GM12864 (cell line): ENCODE measurements around the gene MAGI1.
"Not testable (repeated sequence)": the region's sequence is repeated elsewhere in the genome, so short reads cannot be mapped to it uniquely, and the experiment has no call there.

Source experiments
- DNase-seq: peaks from one replicate; pipeline ENCODE4 v3.0.0-alpha.2; 2011; ENCODE audit warnings: low read depth
- H3K4me3 ChIP-seq: 2 replicates; pipeline ENCODE4 v1.5.1; 2011; ENCODE audit warnings: mild to moderate bottlenecking, low read depth, low read length, control low read depth
- CTCF ChIP-seq: IDR thresholded peaks from 2 replicates; pipeline ENCODE4 v1.5.1; 2011; ENCODE audit warnings: low read depth, mild to moderate bottlenecking, moderate library complexity, low read length, control low read depth, inconsistent platforms; ENCODE audit errors: missing control alignments

Gene MAGI1

GRCh38 chr3:65618599-65618998 lies 420.1 kb downstream of the MAGI1 start:
- TF ChIP-seq CTCF, result no peak
- no peak overlapping the region for H3K4me3 ChIP-seq
- DNase-seq, result no peak

- TF ChIP-seq CTCF, result no peak
- no peak for DNase-seq
- no peak overlapping the region for H3K4me3 ChIP-seq
Measured at GRCh38 chr3:65617787-65618186, 420.9 kb downstream of the MAGI1 start.

DNA sequence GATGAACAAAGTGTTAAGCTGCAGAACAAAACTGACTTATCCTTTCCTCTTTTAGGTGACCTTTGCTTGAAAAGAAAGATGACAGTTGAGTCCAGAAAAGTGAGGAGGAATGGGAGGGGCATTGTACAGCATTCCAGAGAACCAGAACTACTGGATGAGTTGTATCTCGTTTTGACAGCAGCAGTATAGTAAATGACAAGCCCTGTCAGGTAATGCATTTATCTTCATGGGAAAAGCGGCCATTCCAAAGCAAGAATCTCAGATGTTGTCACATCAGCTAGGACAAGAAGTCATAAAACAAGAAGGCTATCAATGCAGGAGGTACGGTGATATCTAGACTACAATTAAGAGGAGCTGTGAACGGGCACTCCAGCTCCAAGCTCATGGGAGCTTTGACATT lies 421.5 kb downstream of the MAGI1 start:
- H3K4me3 ChIP-seq, result no peak overlapping the region
- DNase-seq, result no peak
- TF ChIP-seq CTCF, result no peak

DNA sequence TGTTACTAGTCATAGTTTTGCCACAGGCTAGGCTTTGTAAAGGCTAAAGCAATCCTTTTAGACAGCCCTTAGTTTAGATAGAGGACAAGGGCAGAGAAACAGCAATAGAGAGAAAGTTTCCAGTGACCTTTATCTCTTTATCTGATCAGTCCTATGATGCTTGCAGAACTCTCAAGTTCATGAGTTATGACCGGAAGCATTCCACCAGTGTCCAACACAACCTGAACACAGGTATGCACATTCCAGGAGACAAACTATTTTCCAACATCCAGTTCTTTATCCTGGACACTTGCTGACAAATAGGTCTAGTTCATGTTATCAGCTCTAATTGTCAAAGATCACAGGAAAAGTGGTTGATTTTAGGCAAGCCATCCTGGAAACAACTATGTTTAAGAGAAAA lies 422.2 kb downstream of the MAGI1 start:
- H3K4me3 ChIP-seq, result no peak overlapping the region
- TF ChIP-seq CTCF, result no peak
- DNase-seq, result no peak

DNA sequence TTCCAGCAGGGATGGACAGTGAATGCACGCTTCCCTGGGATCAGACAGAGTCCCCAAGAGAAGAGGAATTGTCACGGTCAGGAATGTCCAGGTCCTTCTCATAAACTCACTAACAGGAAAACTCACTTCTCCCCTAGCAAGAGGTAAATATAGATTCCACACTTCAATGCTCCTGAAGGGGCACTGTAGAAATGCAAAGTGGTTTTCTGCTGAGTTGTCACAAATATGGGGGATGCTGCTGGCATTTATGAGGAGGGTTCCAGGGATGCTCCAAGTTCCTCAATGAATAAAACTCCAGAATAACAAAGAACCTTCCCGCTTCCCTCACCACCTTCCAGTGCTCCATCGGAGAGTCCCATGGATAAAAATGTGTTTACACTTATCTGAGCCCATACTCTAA lies 423.4 kb downstream of the MAGI1 start:
- TF ChIP-seq CTCF, result no peak
- H3K4me3 ChIP-seq, result no peak overlapping the region
- no peak for DNase-seq

- no peak for TF ChIP-seq CTCF
- no peak for DNase-seq
- no peak overlapping the region for H3K4me3 ChIP-seq
Measured at GRCh38 chr3:65614585-65614984, 424.1 kb downstream of the MAGI1 start.

GRCh38 chr3:65607965-65608460 lies 430.7 kb downstream of the MAGI1 start:
- DNase-seq, H3K4me3 ChIP-seq: not testable (repeated sequence)
